Heart right ventricle (tissue), 16 donors: Measurements from ENCODE around the gene SWAP70. TPM values are rescaled to one million over a fixed set of nuclear protein-coding genes. Genes with fewer than 3 reads are reported as not detected.
A peak's percentile ranks its signal among the peaks of the same experiment; 100 is the strongest.

ENCODE experiments used
- ATAC-seq, 8 donors: fragments of 200-7000 bp; cut with Tn5 transposase; one replicate each; pipeline ENCODE4 v1.9.1; 2020; ENCODE audit warnings: mild to moderate bottlenecking in 8 of 8, moderate library complexity in 8 of 8, moderate number of reproducible peaks in 1 of 8
- DNase-seq, 2 donors: peaks; one replicate each; pipeline ENCODE4 v3.0.0-alpha.2; 2020
- H3K27ac ChIP-seq, 10 donors: fragments of 200-600 bp; sonication (generic) in 2 of 10; one replicate each; pipeline versions ENCODE4 v1.5.0 to v1.8.0; 2020 to 2022; ENCODE audit warnings: mild to moderate bottlenecking in 3 of 10
- H3K27me3 ChIP-seq, 7 donors: fragments of 200-600 bp; one replicate each; pipeline ENCODE4 v1.8.0; 2021 to 2022; ENCODE audit warnings: mild to moderate bottlenecking in 2 of 7
- H3K36me3 ChIP-seq, 9 donors: fragments of 200-600 bp; sonication (generic) in 1 of 9; one replicate each; pipeline versions ENCODE4 v1.5.0 to v1.8.0; 2020 to 2022; ENCODE audit warnings: mild to moderate bottlenecking in 2 of 9
- H3K4me1 ChIP-seq, 9 donors: fragments of 200-600 bp; sonication (generic) in 1 of 9; one replicate each; pipeline versions ENCODE4 v1.5.0 to v1.8.0; 2020 to 2022; ENCODE audit warnings: mild to moderate bottlenecking in 4 of 9
- H3K4me3 ChIP-seq, 10 donors: fragments of 200-600 bp; sonication (generic) in 2 of 10; one replicate each; pipeline versions ENCODE4 v1.5.0 to v1.8.0; 2020 to 2022; ENCODE audit warnings: mild to moderate bottlenecking in 7 of 10, moderate library complexity in 2 of 10
- H3K9me3 ChIP-seq, 11 donors: fragments of 200-600 bp in 10 of 11; sonication (generic) in 2 of 11; one replicate each; pipeline versions ENCODE4 v1.5.0 to v1.8.0; 2013 to 2022; ENCODE audit warnings: mild to moderate bottlenecking in 2 of 11, control low read depth in 1 of 11, moderate library complexity in 1 of 11
- CTCF ChIP-seq, 9 donors: fragments of 200-600 bp; sonication (generic) in 2 of 9; IDR thresholded peaks; one replicate each; pipeline versions ENCODE4 v1.5.0 to v1.8.0; 2021 to 2022; ENCODE audit warnings: antibody characterized with exemption in 9 of 9, mild to moderate bottlenecking in 5 of 9, moderate library complexity in 1 of 9
- WGBS, 2 donors: extraction: QIAGEN DNeasy Blood & Tissue Kit; methylation state at CpG; one replicate each; pipeline ENCODE4 v1.1.7; 2013; ENCODE audit warnings: inconsistent platforms in 1 of 2; 5-methylcytosine and 5-hydroxymethylcytosine counted together
- intact Hi-C, 10 donors: fragments of 100-400 bp; cut with DNase I; formaldehyde crosslinking; loops; one replicate each; pipeline versions ENCODE4 v1.11.1 to v1.14.2; 2022
- polyA plus RNA-seq, 2 donors: library from polyadenylated mRNA; stranded (reverse); fragments of 200-250 nt; gene quantifications; one replicate each; pipeline ENCODE4 v1.2.3, GENCODE V29; 2013
- total RNA-seq, 10 donors: library from RNA; stranded (reverse); fragmentation: NEBNext Ultra II Directional in 3 of 10; extraction: Animal tissue kit (Norgen Biotek cat#: 25700) in 3 of 10; gene quantifications; one replicate each; pipeline versions ENCODE4 v1.2.1 to v1.2.4, GENCODE V29; 2021 to 2023
- donor health status: Arrhythmogenic right ventricular cardiomyopathy.
- donor health status: ischemic (EF 13 %, LVEDD 7.1; RV severe dilation, severe dysfunction).
- donor health status: healthy with polysubstance abuse.
- donor health status: DM: no; HTN: yes; CAD: no.
- donor health status: DM: no; HTN: no; CAD: no.
- donor health status: ischemic (EF 25% LVEDD 6.9; RV normal size, moderate dysfunction).
- donor health status: ischemic (EF 25% LVEDD 5.7; RV mildly dilated, moderate dysfunction).
- donor health status: healthy.
- donor health status: DM: yes; HTN: yes; CAD: no.
- donor health status: Ischemic cardiomyopathy.
- donor health status: ischemic (EF 35%, LVEDD 5.7; RV mildly dilated, moderate dysfunction).
- donor health status: nonischemic (EF 11% LVEDD 7.7; RV severe dilation, severe dysfunction).
- donor health status: DM: yes; HTN: yes; CAD: no.
- donor health status: PGD.
- donor health status: ischemic (EF 29% LVEDD 5.4; RV normal size, mild dysfunction).
- donor health status: nonischemic (EF 23%, LVEDD 6.1; RV moderate dilation, normal function).

SWAP70 gene
- total and polyA plus RNA-seq, 12 donors = 7.8 to 33.4 (median 19.6) TPM

- H3K4me3 ChIP-seq = peak overlapping the region; percentile 50 to 86 (median 74)
- intact Hi-C loops = loop anchor here (1.0 to 10.0 kb wide), 16 partner anchors 103 to 976 kb away; partner anchors contain the start of gene ADM (in 5 of the 10)
- ATAC-seq (peak; percentile 75 to 84 (median 81)), DNase-seq (peak; percentile 83 to 89)
- H3K36me3 ChIP-seq = no peaks in the 10 kb centered on the region
- H3K9me3 ChIP-seq = no peaks in the 10 kb centered on the region
- WGBS, 2 donors = 3 to 6% methylated on average over 53 to 58 of the region's 58 CpGs
- H3K27ac ChIP-seq = peak overlapping the region; percentile 57 to 97 (median 94)
- no peaks in the 10 kb centered on the region for H3K27me3 ChIP-seq
- peak in 3 of 9 donors; percentile 28 to 63 (median 55) for TF ChIP-seq CTCF (IDR thresholded peaks at IDR 0.05)
- H3K4me1 ChIP-seq = peaks cover 14 to 74% (median 52%) of the 10 kb centered on the region in 9 donors
These were observed 95.0 kb downstream of the SWAP70 start for GRCh38 chr11:9758637-9759518.

GRCh38 chr11:9759519-9760192 lies 95.8 kb downstream of the SWAP70 start:
- intact Hi-C loops = loop anchor here (2.0 to 10.0 kb wide), 14 partner anchors 58 to 975 kb away; partner anchors contain the start of gene ADM (in 6 of the 10)
- Histone ChIP-seq H3K9me3 (no peaks in the 10 kb centered on the region), H3K27ac (peak overlapping the region; percentile 57 to 97 (median 94)), H3K4me3 (peak overlapping the region in 8 of 10 donors; percentile 50 to 86 (median 79)), H3K4me1 (peaks cover 14 to 73% (median 48%) of the 10 kb centered on the region in 9 donors), H3K36me3 (no peaks in the 10 kb centered on the region), H3K27me3 (no peaks in the 10 kb centered on the region)
- ATAC-seq = peak; percentile 50 to 75 (median 68)
- TF ChIP-seq CTCF (IDR thresholded peaks at IDR 0.05) = no peak
- 24 to 31% methylated on average over 10 of the region's 10 CpGs for WGBS, 2 donors
- peak; percentile 76 to 84 for DNase-seq

GRCh38 chr11:9760193-9760575 lies 96.3 kb downstream of the SWAP70 start:
- intact Hi-C loops = loop anchor here in 2 of 10 donors (5.0 kb wide), 2 partner anchors 57 to 547 kb away; partner anchors contain the start of gene ADM (in 1 of the 2)
- Histone ChIP-seq H3K9me3 (no peaks in the 10 kb centered on the region), H3K27me3 (no peaks in the 10 kb centered on the region), H3K4me1 (peaks cover 17 to 73% (median 50%) of the 10 kb centered on the region in 9 donors), H3K4me3 (no peak overlapping the region), H3K27ac (peak overlapping the region; percentile 58 to 97 (median 94)), H3K36me3 (no peaks in the 10 kb centered on the region)
- ATAC-seq (peak; percentile 47 to 75 (median 64)), DNase-seq (peak; percentile 92)
- TF ChIP-seq CTCF (IDR thresholded peaks at IDR 0.05) = no peak
- 4 to 12% methylated on average over 3 of the region's 3 CpGs for WGBS, 2 donors

GRCh38 chr11:9761441-9761945 lies 97.6 kb downstream of the SWAP70 start:
- Histone ChIP-seq H3K9me3 (no peaks in the 10 kb centered on the region), H3K27me3 (no peaks in the 10 kb centered on the region), H3K4me1 (peaks cover 26 to 73% (median 52%) of the 10 kb centered on the region in 9 donors), H3K36me3 (no peaks in the 10 kb centered on the region), H3K4me3 (no peak overlapping the region), H3K27ac (no peak overlapping the region)
- intact Hi-C loops = loop anchor here in 2 of 10 donors (5.0 kb wide), 2 partner anchors 56 to 546 kb away; partner anchors contain the start of gene ADM (in 1 of the 2)
- 91 to 92% methylated on average over 6 of the region's 6 CpGs for WGBS, 2 donors
- no peak for DNase-seq
- no peak for TF ChIP-seq CTCF (IDR thresholded peaks at IDR 0.05)
- no peak for ATAC-seq
